GM12874 (cell line): Measurements from ENCODE around the gene PTPRN2.

Experiments
- TF ChIP-seq, protein P1 (sequence below): IDR thresholded peaks from 2 replicates; pipeline ENCODE4 v1.5.1; 2011; ENCODE audit warnings: low read depth, mild to moderate bottlenecking, control low read depth, low read length, moderate library complexity; ENCODE audit not compliant: insufficient read depth

PTPRN2 gene

DNA sequence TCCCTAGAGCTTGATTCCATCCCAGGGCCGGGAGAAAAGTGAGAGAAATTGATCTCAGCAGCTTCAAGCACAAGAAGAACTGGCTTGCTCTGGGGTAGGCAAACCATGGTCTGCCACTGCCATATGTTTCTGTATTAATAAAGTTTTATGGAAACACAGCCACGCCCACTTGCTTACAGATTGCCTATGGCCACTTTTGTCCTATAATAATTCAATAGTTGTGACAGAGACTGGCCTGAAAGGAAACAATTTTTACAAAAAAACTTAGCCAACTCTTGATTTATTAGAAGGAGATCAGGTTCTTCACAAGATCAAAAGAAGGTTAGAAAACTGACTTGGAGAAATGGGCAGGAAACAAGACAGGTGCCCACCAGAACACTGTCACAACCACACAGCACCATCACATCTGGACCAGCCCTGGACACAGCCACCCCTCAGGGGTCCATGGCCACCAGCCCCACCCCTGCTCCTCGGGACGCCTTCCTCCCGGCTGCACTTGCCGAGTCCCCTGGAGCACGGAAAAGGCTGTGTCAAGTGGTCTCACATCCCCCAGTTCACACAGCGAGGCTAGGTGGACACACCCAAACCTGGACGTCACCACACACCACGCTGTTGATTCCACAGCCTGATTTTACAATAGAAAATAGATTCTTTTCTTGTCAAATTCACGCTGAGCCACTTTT is 85.4 kb downstream of the PTPRN2 start:
- TF ChIP-seq, protein P1, sequence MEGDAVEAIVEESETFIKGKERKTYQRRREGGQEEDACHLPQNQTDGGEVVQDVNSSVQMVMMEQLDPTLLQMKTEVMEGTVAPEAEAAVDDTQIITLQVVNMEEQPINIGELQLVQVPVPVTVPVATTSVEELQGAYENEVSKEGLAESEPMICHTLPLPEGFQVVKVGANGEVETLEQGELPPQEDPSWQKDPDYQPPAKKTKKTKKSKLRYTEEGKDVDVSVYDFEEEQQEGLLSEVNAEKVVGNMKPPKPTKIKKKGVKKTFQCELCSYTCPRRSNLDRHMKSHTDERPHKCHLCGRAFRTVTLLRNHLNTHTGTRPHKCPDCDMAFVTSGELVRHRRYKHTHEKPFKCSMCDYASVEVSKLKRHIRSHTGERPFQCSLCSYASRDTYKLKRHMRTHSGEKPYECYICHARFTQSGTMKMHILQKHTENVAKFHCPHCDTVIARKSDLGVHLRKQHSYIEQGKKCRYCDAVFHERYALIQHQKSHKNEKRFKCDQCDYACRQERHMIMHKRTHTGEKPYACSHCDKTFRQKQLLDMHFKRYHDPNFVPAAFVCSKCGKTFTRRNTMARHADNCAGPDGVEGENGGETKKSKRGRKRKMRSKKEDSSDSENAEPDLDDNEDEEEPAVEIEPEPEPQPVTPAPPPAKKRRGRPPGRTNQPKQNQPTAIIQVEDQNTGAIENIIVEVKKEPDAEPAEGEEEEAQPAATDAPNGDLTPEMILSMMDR: no peak

DNA sequence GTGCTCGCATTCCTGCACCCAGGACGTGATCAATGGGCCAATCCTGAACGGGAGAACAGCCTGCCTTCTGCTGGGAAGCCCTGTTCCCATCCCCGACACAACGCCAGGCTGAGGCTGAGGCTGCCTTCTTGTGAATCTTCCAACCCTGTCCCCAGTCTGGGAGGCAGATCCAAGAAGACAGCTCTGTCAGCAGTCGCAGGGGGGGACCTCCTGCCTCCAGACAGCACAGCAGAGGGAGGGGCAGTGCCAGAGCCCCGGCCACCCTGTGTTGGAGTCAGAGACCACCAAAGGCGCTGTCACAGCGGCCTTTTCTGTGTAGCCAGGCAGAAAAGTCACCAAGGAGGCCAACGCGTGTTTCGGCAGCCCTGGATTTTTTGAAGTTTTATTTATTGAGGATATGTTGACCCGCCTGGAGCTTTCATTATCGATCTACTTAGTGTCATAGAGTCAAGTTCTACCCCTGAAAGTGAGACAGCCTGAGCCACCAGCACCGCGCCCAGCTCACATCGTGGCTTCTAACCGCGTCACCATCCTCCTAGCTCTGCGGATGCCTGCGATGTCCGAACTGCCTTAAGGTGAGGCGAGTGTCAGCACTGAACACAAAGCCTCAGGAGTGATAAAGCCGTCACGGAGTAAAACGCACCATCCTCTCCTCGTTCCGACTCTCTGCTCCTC is 86.1 kb downstream of the PTPRN2 start:
- TF ChIP-seq, protein P1: no peak

DNA sequence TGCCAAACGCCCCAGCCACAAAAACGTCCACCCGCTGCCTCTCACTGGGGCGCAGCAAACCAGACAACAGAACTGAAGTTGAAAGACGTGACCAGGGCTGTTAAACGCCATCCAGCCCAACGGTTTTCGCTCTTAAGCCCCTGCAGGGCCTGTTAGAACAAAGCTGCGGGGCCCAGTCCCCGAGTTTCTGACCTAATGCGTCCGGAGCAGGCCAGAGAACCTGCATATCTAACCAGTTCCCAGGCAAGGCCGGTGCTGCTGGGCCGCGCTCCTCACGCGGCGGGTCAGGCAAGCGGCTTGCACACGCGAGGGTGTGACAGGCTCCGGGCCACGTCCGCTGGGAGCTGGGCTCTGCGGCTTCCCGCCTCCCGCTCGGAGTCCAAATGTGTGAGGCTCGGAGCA is 87.0 kb downstream of the PTPRN2 start:
- TF ChIP-seq, protein P1: no peak

DNA sequence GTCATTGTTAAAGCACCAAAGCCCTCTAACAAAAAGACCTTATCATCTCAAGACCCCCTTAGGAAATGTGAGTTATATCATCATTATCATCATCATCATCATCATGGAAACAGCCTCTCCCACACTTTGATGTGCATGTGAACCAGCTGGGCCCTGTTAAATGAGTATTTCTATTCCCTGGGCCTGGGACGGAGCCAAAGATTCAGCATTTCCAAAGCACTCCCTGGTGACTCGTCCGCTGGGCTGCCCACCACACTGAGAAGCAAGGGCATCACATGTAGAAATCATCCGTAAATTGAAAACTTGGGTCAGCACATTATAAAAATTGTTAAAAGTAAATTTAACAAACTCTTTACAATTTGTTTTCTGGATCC is 88.6 kb downstream of the PTPRN2 start:
- TF ChIP-seq, protein P1: no peak

DNA sequence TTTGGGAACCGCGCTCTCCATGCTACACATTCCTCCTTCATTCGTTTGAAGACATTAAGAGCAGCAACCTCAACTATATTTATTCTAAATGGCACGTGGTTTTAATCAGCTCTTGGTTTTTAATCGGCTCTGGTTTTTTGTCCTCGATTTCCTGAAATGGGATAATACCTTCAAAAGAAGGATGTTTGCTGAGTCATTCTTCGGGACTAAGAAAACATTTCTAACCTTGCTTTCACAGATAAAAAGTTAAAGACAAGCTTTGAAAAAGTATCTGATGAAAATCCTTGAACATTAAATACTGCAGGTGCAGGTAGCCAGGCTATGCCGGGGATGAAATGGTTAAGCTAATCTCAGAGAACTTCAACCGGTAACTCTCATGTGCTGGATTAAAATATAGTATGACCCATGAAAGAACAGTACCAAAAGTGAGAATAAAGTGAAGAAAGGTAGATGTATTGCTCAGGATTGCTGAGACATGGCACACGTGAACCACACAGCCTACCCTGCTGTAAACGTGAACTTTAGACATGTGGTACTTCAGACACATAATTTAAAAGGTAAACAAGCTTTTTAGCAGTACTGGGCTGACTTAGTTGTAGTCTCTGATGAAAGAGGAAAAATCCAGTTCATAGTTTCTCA is 89.1 kb downstream of the PTPRN2 start:
- TF ChIP-seq, protein P1: no peak

DNA sequence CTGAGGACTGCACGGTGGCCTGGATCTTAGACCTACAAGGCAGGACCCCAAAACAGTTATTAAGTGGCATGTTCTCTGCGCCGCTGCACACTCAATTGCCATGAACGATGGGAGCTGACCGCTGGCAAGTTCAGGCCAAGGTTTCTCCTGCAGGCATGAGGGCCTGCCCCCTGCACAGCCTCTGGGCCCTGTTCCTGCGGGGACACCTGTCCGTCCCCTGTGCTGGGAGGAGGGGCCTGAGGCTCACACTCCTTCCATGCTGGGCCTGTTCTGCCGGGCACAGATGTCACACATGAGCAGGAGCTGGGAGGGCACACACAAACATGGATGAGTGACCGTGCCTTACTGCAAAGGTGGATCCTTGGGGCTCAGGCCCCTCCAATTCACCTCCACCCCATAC is 90.0 kb downstream of the PTPRN2 start:
- TF ChIP-seq, protein P1: no peak

DNA sequence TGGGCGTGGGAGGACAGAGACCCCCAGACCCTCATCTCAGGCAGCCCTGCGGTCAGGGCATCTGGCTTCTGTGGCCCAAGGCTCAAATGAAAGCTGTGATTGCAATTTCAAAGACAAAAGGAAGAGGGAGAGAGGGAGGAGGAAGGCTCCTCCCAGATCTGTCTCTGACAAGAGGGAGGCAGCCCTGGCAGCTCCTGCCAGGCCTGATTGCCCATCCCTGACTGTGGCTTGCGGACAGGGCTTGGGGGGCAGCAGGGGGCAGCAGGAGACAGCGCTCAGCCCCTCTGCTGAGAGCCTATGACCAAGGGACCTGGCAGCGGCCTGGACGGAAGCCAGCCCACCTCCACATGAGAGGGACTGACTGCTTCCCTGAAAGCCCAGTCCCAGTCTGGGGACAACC is 91.8 kb downstream of the PTPRN2 start:
- TF ChIP-seq, protein P1: 0 out of 2 replicates have a peak, but pooled peaks have one; percentile 15
